GM12873 (cell line): Measurements from ENCODE around the gene SLC26A1.

ENCODE experiments used
- CTCF ChIP-seq: IDR thresholded peaks from 2 replicates; pipeline ENCODE4 v1.5.1; 2012; ENCODE audit warnings: low read depth, mild to moderate bottlenecking, moderate library complexity, low read length, control low read depth; ENCODE audit not compliant: insufficient read depth; ENCODE audit errors: missing control alignments

SLC26A1 gene

GRCh38 chr4:972651-973424 is 20.4 kb downstream of the SLC26A1 start:
- no peak for TF ChIP-seq CTCF

DNA sequence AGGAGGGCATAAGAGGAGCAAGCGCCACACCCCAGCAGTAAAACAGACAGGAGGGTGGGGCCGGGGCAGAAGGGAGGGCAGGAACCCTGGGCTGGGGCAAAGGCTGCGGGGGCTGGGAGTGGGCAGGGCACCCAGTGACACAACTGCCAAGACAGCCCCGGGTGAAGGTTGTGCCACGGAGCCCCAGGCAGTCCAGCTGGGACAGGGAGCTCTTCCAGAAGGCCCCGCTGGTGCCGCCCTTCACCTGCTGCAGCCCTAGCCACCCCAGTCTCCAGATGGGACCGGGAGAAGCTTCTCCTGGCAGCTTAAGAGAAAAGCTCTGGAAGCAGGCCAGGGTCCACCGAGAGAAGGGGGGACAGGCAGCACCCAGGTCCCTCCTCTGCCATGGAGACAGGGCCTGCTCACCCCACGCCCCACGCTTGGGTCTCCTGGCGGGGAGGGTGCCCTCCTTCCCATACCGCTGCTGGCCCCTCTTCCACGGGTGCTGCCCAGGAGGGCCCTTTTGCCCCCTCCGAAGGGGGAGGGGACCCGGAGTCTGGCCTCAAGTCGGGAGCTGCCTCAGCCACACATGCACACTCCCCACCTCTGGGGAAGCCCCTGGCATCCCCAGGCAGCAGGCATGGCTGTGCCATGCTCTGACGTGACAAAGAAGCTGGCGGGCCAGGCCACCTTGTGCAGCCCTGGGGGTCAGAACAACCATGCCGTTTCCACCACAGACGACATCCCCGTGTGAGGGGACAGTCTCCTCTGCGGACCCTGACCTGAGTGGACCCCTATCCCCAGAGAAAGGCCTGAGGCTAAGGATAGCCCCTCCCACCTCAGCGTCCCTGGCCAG is 21.3 kb downstream of the SLC26A1 start:
- no peak for TF ChIP-seq CTCF

- no peak for TF ChIP-seq CTCF
Measured at GRCh38 chr4:970854-971520, 22.2 kb downstream of the SLC26A1 start.

DNA sequence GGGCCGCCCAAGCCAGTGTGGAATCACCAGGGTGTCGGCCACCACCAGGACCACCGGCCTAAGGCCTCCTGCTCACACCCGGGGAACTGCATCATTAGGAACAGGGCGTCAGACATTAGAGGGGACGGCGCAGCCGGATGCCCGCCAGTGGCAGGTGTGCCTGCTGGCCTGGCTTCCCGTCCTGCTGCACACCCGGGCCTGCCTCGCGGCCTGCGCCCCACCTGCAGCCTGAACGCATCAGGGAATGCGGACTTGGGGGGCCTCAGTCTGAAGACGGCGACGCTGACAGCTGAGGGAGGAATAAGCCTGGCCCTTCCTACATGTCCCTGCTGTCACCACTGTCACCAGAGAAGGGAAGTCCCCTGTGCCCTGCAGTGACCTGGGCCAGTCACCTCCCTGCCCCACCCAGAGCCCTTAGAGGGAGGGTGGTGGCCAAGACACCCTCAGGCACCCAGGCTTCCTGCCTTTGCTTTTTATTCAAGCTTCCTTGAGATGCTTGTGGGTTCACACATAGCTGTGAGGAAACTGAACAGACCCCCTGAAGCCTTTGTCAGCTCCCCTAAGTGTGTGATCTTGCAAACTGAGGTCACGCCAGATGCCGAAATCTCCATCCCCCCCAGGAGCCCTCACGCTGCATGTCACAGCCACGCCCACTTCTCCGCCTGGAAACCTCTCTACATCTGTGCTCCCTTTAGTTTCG is 23.0 kb downstream of the SLC26A1 start:
- TF ChIP-seq CTCF = no peak

DNA sequence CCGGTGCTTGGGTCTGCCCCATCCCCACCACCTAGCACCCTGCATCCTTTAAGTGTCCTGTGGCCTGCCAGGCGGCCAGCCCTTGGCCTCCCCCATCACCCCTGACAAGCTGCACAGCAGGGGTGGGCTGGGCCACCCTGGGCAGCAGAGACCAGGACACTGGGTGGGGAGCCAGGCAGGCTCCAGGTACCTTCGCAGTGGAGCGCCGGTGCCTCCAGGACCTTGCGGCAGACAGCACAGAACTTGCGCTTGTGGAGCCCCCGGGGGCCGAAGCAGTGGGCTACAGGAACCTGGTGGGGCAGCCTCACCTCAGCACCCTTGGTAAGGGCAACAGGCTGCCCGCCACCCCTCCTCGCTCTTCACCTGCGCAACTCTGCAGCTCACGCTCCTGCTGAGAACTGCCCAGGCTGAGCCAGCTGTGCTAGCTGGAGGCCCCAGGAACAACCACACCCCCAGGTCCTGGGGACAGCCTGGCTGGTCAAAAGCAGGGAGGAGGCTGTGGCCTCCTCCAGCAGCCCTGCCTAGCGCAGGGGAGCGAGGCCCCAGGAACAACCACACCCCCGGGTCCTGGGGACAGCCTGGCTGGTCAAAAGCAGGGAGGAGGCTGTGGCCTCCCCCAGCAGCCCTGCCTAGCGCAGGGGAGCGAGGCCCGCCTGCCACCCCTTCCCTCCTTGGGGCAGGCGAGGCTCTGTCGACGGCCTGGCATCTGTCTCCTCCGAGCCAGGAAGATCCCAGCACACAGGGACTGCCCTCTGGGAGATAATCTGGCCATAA is 24.4 kb downstream of the SLC26A1 start:
- TF ChIP-seq CTCF = no peak

DNA sequence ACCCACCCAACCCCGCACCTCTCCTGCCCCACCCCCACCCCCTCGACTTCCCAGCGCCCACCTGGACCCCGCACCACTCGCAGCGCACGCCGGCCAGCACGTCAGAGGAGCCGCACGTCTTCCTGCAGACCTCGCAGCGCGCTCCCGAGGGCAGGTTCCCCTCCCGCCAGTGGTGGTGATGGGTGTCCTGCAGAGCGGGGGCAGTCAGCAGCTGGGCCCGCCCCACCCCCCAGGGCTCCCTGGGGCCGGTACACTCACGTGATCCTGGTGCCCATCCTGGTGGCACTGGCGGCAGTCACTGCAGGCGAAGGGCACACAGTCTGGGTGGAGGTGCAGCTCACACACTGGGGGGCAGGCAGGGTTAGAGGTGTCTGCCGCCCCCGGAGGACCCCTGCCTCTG is 25.0 kb downstream of the SLC26A1 start:
- no peak for TF ChIP-seq CTCF
